Endothelial cell (in vitro differentiated cells): ENCODE measurements around the gene VSIG2. TPM values are rescaled to one million over a fixed set of nuclear protein-coding genes. Genes with fewer than 3 reads are reported as not detected.

Experiments
- DNase-seq: peaks from one replicate; pipeline ENCODE4 v3.0.0; 2021; ENCODE audit warnings: low spot score
- H3K27ac Mint-ChIP-seq: one replicate; pipeline ENCODE4 v1.8.0; 2021; ENCODE audit warnings: mixed read lengths, inconsistent platforms; ENCODE audit not compliant: unreplicated experiment
- H3K27me3 Mint-ChIP-seq: one replicate; pipeline ENCODE4 v1.8.0; 2021; ENCODE audit warnings: mild to moderate bottlenecking, moderate library complexity, mixed read lengths, inconsistent platforms; ENCODE audit not compliant: unreplicated experiment
- H3K36me3 Mint-ChIP-seq: one replicate; pipeline ENCODE4 v1.8.0; 2021; ENCODE audit warnings: mild to moderate bottlenecking, low read depth, mixed read lengths, inconsistent platforms; ENCODE audit not compliant: unreplicated experiment
- H3K4me1 Mint-ChIP-seq: one replicate; pipeline ENCODE4 v1.8.0; 2021; ENCODE audit warnings: mild to moderate bottlenecking, mixed read lengths, inconsistent platforms; ENCODE audit not compliant: unreplicated experiment
- H3K4me3 Mint-ChIP-seq: one replicate; pipeline ENCODE4 v1.8.0; 2021; ENCODE audit warnings: mild to moderate bottlenecking, mixed read lengths, inconsistent platforms; ENCODE audit not compliant: unreplicated experiment
- H3K9me3 Mint-ChIP-seq: one replicate; pipeline ENCODE4 v1.8.0; 2021; ENCODE audit warnings: mixed read lengths, inconsistent platforms; ENCODE audit not compliant: unreplicated experiment
- CTCF ChIP-seq: fragments of 200-600 bp; sonication (generic); IDR thresholded peaks from one replicate; pipeline ENCODE4 v1.5.0; 2021; ENCODE audit warnings: antibody characterized with exemption; ENCODE audit not compliant: unreplicated experiment
- total RNA-seq: library from RNA; stranded (reverse); fragmentation: NEBNext Ultra II Directional; extraction: Animal tissue kit (Norgen Biotek cat#: 25700); gene quantifications from one replicate; pipeline ENCODE4 v1.2.1, GENCODE V29; 2021; ENCODE audit not compliant: unreplicated experiment

Gene VSIG2
- total RNA-seq, 1 donor from 2014 or later = 8.6 TPM

- Mint-ChIP-seq H3K36me3 (peaks cover 7% of the 10 kb centered on the region), H3K27me3 (peaks cover 2% of the 10 kb centered on the region), H3K4me3 (no peak overlapping the region), H3K4me1 (peaks cover 22% of the 10 kb centered on the region), H3K9me3 (no peaks in the 10 kb centered on the region), H3K27ac (peak overlapping the region; percentile 97)
- DNase-seq = no peak
- TF ChIP-seq CTCF = no peak
Measured at GRCh38 chr11:124769806-124770774, 18.0 kb upstream of the VSIG2 start.

GRCh38 chr11:124768914-124769313 lies 16.9 kb upstream of the VSIG2 start:
- Mint-ChIP-seq H3K27ac (peak overlapping the region; percentile 7), H3K9me3 (no peaks in the 10 kb centered on the region), H3K27me3 (peaks cover 2% of the 10 kb centered on the region), H3K4me1 (peaks cover 22% of the 10 kb centered on the region), H3K4me3 (no peak overlapping the region), H3K36me3 (peaks cover 8% of the 10 kb centered on the region)
- no peak for DNase-seq
- no peak for TF ChIP-seq CTCF

- Mint-ChIP-seq H3K9me3 (no peaks in the 10 kb centered on the region), H3K27me3 (peaks cover 10% of the 10 kb centered on the region), H3K4me3 (no peak overlapping the region), H3K36me3 (peaks cover 9% of the 10 kb centered on the region), H3K27ac (no peak overlapping the region), H3K4me1 (peaks cover 27% of the 10 kb centered on the region)
- DNase-seq = no peak
- TF ChIP-seq CTCF = no peak
Measured at GRCh38 chr11:124766156-124766555, 14.1 kb upstream of the VSIG2 start.

- peak overlapping the region; percentile 88 for H3K27ac Mint-ChIP-seq
- H3K27me3 Mint-ChIP-seq = peaks cover 12% of the 10 kb centered on the region
- peaks cover 15% of the 10 kb centered on the region for H3K4me1 Mint-ChIP-seq
- no peaks in the 10 kb centered on the region for H3K9me3 Mint-ChIP-seq
- peak; percentile 77 for TF ChIP-seq CTCF
- peak overlapping the region; percentile 95 for H3K4me3 Mint-ChIP-seq
- H3K36me3 Mint-ChIP-seq = peaks cover 22% of the 10 kb centered on the region
- DNase-seq = peak; percentile 93
Measured at GRCh38 chr11:124763156-124763947, 11.3 kb upstream of the VSIG2 start.
